GM21360 (cell line): Measurements from ENCODE around the gene IL3RA.
"Not testable (repeated sequence)": the region's sequence is repeated elsewhere in the genome, so short reads cannot be mapped to it uniquely, and the experiment has no call there.

Experiments used
- ATAC-seq: cut with Tn5 transposase; IDR thresholded peaks from one replicate; pipeline ENCODE4 v1.9.1; 2021; ENCODE audit warnings: mild to moderate bottlenecking, moderate library complexity; ENCODE audit not compliant: unreplicated experiment

The IL3RA gene

GRCh38 chrX:1336331-1336943, at the start of gene IL3RA:
TSS of gene IL3RA (plus strand) at chrX:1336785. CDS start at chrX:1341766, 4,981 bp downstream.
- no peak for ATAC-seq

GRCh38 chrX:1289535-1289934, 47.0 kb upstream of the IL3RA start:
- ATAC-seq: no peak

- no peak for ATAC-seq
Measured at GRCh38 chrX:1291110-1291740, 45.4 kb upstream of the IL3RA start.

DNA sequence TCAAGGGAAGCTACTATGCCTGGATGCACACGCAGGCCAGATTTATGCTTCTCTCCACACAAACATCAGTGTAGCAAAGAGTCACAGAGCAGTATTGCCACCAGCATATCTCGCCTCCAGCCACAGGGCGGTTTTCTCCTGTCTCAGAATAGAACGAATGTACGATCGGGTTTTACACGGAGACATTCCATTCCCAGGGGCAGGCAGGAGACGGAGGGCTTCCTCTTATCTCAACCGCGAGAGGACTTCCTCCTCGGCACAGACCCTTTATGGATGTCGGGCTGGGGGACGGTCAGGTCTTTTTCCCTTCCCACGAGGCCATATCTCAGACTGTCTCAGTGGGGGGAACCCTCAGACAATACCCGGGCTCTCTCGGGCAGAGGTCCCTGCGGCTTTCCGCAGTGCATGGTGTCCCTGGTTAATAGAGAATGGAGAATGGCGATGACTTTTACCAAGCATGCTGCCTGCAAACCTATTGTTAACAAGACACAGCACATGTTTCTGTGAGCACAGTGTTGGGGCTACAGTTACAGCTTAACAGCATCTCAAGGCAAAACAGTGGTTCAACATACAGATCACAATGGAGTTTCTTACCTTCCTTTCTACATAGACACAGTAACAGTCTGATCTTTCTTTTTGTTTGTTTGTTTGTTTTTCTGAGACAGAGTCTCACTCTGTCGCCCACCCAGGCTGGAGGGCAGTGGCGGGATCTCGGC, 43.9 kb upstream of the IL3RA start:
- no peak for ATAC-seq

DNA sequence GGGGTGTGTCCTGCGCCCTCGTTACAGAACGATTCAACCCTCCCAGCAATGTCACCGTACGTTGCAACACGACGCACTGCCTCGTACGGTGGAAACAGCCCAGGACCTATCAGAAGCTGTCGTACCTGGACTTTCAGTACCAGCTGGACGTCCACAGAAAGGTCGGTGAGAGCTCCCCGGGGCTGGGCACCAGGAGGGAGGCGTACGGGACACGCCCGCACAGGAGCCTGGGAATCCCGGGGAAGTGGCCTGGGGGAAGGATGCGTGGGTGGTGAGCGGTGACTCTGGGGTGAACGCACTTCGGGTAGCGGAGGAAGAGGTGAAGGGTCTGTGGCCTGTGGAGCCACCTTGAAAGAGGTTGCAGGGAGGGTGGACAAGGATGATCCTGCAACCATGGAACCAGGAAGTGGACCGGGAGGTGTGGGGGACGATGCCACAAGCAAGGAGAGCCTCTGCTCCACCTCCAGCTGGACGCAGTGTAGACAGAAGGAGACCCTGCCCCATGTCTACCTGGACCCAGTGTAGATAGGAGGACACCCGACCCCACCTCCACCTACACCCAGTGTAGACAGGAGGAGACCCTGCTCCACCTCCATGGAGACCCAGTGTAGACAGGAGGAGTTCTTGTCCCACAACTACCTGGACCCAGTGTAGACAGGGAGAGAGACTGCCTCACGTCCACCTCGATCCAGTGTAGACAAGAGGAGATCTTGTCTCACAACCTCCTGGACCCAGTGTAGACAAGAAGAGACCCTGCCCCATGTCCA, 42.1 kb upstream of the IL3RA start:
- no peak for ATAC-seq

DNA sequence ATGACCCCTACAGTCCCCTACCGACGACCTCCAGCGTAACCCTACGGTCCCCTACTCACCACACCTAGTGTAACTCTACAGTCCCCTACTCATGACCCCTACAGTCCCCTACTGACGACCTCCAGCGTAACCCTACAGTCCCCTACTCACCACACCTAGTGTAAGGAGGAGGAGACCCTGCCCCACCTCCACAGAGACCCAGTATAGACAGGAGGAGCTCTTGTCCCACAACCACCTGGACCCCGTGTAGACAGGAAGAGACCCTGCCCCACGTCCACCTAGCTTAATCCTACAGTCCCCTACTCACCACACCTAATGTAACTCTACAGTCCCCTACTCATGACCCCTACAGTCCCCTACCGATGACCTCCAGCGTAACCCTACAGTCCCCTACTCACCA, 41.0 kb upstream of the IL3RA start:
- ATAC-seq: no peak

- ATAC-seq: not testable (repeated sequence)
Measured at GRCh38 chrX:1297591-1297990, 39.0 kb upstream of the IL3RA start.

DNA sequence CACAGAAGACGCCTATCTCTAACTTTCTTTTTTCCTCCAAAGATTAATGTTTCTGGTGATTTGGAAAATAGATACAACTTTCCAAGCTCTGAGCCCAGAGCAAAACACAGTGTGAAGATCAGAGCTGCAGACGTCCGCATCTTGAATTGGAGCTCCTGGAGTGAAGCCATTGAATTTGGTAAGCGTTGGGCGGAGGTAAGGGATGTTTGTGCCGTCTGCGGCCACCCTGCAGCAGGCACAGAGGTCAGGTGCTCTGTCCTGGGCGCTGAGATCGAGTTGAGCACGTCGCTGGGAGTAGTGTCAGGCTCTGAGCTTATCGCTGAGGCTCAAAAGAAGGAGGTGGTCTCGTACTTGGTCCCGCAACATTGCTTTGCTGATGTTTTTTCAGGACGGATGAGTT, 36.1 kb upstream of the IL3RA start:
- ATAC-seq: no peak

DNA sequence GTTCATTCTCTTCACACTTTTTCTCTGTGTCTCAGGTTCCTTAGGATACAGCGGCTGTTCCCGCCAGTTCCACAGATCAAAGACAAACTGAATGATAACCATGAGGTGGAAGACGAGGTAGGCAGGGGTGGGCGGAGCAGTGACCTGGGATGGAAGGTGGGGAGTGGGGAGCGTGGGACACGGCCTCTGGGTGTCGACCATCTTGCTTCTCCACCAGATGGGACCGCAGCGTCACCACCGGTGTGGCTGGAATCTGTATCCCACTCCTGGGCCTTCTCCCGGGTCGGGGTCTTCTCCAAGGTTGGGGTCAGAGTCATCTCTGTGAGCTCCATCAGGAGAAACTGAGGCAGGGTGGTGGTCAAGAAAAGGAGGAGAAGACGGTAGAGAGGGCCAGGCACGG, 31.2 kb upstream of the IL3RA start:
- no peak for ATAC-seq

GRCh38 chrX:1306909-1307625, 29.5 kb upstream of the IL3RA start:
- ATAC-seq: no peak

GRCh38 chrX:1307626-1308340, 28.8 kb upstream of the IL3RA start:
- ATAC-seq: no peak

GRCh38 chrX:1308476-1308875, 28.1 kb upstream of the IL3RA start:
- no peak for ATAC-seq

- ATAC-seq: not testable (repeated sequence)
Measured at GRCh38 chrX:1308917-1309316, 27.7 kb upstream of the IL3RA start.

DNA sequence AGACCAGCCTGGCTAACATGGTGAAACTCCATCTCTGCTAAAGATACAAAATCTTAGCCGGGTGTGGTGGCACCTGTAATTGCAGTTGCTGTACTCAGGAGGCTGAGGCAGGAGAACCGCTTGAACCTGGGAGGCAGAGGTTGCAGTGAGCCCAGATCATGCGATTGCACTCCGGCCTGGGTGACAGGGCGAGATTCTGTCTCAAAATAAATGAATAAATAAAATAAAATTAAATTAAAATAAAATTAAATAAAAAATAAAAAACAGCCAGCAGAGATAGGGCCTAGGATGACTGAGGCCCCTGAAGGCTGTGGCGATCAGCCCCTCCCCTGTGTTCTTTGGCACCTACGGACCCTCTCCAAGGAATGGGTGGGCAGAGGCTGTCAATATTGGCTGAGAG, 22.8 kb upstream of the IL3RA start:
- no peak for ATAC-seq

DNA sequence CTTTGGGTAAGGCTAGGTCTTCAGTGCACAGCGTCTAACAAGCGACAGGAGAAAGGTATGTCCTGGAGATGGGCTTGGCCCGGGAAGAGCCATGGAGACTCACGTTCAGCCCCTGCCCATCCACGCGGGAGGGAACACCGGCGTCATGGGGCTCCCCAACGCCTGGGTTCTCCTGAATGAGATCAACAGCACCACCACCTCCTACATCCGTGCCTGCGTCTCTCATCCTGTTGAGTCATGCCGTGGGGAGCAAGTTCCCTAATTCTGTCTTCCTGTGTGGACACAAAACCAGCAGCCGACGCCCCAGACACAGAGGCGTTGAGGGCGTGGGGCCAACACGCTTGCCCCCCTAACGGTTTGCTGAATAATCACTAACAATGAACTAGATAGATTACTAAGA, 20.1 kb upstream of the IL3RA start:
- no peak for ATAC-seq

GRCh38 chrX:1321674-1322073, 14.9 kb upstream of the IL3RA start:
- no peak for ATAC-seq

DNA sequence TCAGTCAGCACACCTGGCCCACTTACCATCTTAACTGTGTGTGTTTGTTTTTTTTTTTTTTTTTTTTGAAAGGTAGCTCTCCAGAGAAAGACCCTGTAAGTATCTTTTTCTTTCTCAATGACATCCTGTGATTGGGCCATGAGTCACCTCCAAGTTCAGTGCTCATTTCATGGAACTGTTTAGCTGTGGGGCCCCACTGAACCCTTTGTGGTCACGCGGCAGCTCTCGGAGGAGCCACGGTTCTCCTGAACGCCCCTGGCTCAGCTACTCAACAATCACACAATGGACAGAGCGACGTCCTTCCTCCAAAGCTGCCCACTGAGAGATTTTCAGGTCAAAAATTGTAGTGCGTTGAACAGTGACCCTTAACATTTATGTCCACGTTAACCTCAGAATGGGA, 14.2 kb upstream of the IL3RA start:
- no peak for ATAC-seq

GRCh38 chrX:1323315-1323714, 13.3 kb upstream of the IL3RA start:
- ATAC-seq: peak; percentile 66

DNA sequence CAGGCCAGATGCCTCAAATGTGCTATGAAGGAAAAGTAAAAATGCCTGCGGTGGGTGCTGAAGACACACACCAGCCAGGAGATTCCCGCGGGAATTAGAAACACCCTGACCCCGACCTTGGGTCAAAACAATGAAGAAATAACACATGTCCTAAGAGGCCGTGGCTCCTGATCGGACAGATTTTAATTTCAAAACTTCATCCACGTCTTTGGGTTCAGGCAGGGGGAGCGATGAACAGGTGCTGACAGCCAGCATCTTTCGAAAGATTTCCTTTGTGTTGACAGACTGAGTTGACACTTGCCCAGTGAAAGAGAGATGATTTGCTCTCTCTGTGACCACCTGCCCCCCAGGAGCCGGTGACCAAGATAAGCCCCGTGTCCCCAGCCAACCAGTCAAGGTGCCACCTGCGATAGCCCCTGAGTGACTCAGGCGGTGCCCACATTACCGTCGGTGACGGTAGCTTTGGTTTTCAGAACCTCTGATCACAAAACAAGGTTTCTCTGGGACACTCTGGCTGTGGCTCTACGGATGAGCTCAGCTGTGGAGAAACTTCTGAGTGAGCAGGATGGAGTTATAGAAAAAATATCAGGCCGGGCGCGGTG, 11.0 kb upstream of the IL3RA start:
- no peak for ATAC-seq
